GM12891 (cell line): ENCODE measurements around the gene GLOD5.
A peak's percentile ranks its signal among the peaks of the same experiment; 100 is the strongest.

Experiments used
- PAX5 ChIP-seq: IDR thresholded peaks from 2 replicates; pipeline ENCODE4 v1.6.1; 2011; ENCODE audit warnings: low read length, moderate library complexity, mild to moderate bottlenecking; ENCODE audit not compliant: insufficient read depth, severe bottlenecking
- POLR2A ChIP-seq: IDR thresholded peaks from 2 replicates; pipeline ENCODE4 v1.6.1; 2011; ENCODE audit warnings: low read depth, low read length, control low read depth
- POLR2AphosphoS5 ChIP-seq: IDR thresholded peaks from 2 replicates; pipeline ENCODE4 v1.6.1; 2011; ENCODE audit warnings: low read depth, low read length, control low read depth
- POU2F2 ChIP-seq: IDR thresholded peaks from 2 replicates; pipeline ENCODE4 v1.6.1; 2011; ENCODE audit warnings: low read depth, mild to moderate bottlenecking, control low read depth, low read length, moderate library complexity
- SPI1 ChIP-seq: IDR thresholded peaks from 2 replicates; pipeline ENCODE4 v1.6.1; 2011; ENCODE audit warnings: low read depth, low read length, control low read depth
- TAF1 ChIP-seq: IDR thresholded peaks from 2 replicates; pipeline ENCODE4 v1.6.1; 2011; ENCODE audit warnings: low read depth, low read length, control low read depth

GRCh38 chrX:48802089-48802904 lies 40.8 kb downstream of the GLOD5 start:
- TF ChIP-seq POLR2A (peak; percentile 60), POLR2AphosphoS5 (peak; percentile 51; the same call in 1 of the 2 replicates), TAF1 (no peak; the same call in 1 of the 2 replicates), SPI1 (no peak), PAX5 (no peak), POU2F2 (no peak)
